NCI-H2171 (cell line): ENCODE measurements around the gene RAP2A.

Experiments
- DNase-seq: peaks from one replicate; lab custom pipeline; 2025; lab: John Stamatoyannopoulos, UW

Gene RAP2A

GRCh38 chr13:97448503-97449251, 14.7 kb downstream of the RAP2A start:
- no peak for DNase-seq

GRCh38 chr13:97454699-97455098, 20.7 kb downstream of the RAP2A start:
- no peak for DNase-seq

GRCh38 chr13:97456047-97456446, 22.1 kb downstream of the RAP2A start:
- DNase-seq, result no peak

GRCh38 chr13:97459215-97459777, 25.3 kb downstream of the RAP2A start:
- DNase-seq, result no peak

GRCh38 chr13:97460004-97460775, 26.2 kb downstream of the RAP2A start:
- no peak for DNase-seq

- DNase-seq, result no peak
These were observed 26.9 kb downstream of the RAP2A start for GRCh38 chr13:97460853-97461252.

GRCh38 chr13:97464561-97464960, 30.6 kb downstream of the RAP2A start:
- DNase-seq, result no peak

- no peak for DNase-seq
These were observed 32.8 kb downstream of the RAP2A start for GRCh38 chr13:97466722-97467121.

- no peak for DNase-seq
These were observed 34.4 kb downstream of the RAP2A start for GRCh38 chr13:97468331-97468730.

GRCh38 chr13:97471711-97472110, 37.7 kb downstream of the RAP2A start:
- no peak for DNase-seq

GRCh38 chr13:97474349-97474980, 40.5 kb downstream of the RAP2A start:
- DNase-seq, result no peak

- no peak for DNase-seq
These were observed 41.0 kb downstream of the RAP2A start for GRCh38 chr13:97475011-97475410.

GRCh38 chr13:97477844-97478243, 43.9 kb downstream of the RAP2A start:
- DNase-seq, result no peak

- DNase-seq, result peak; percentile 61
These were observed 44.3 kb downstream of the RAP2A start for GRCh38 chr13:97478247-97478646.

GRCh38 chr13:97483465-97483864, 49.5 kb downstream of the RAP2A start:
- no peak for DNase-seq

GRCh38 chr13:97484301-97484700, 50.3 kb downstream of the RAP2A start:
- DNase-seq, result no peak

- no peak for DNase-seq
These were observed 51.4 kb downstream of the RAP2A start for GRCh38 chr13:97485320-97485719.

- no peak for DNase-seq
These were observed 56.8 kb downstream of the RAP2A start for GRCh38 chr13:97490702-97491307.

GRCh38 chr13:97491452-97491851, 57.5 kb downstream of the RAP2A start:
- DNase-seq, result peak; percentile 32

GRCh38 chr13:97492257-97492656, 58.3 kb downstream of the RAP2A start:
- no peak for DNase-seq

GRCh38 chr13:97492684-97493371, 58.9 kb downstream of the RAP2A start:
- DNase-seq, result no peak

GRCh38 chr13:97493456-97493855, 59.5 kb downstream of the RAP2A start:
- DNase-seq, result no peak
